ENCODE results near the gene VCAM1.
"Not testable (repeated sequence)": the region's sequence is repeated elsewhere in the genome, so short reads cannot be mapped to it uniquely, and the experiment has no call there.

VCAM1 gene

GRCh38 chr1:100778748-100779147, 59.2 kb downstream of the VCAM1 start:
- no peak for TF ChIP-seq ZNF274 (IDR thresholded peaks at IDR 0.05; ENCODE audit: low read depth, low read length)
- H3K4me3 ChIP-seq (ENCODE audit: low read length), result no peak overlapping the region

GRCh38 chr1:100780814-100781213, 61.3 kb downstream of the VCAM1 start:
- H3K4me3 ChIP-seq (ENCODE audit: low read length), result no peak overlapping the region
- TF ChIP-seq ZNF274 (IDR thresholded peaks at IDR 0.05; ENCODE audit: low read depth, low read length), result no peak

- H3K4me3 ChIP-seq (ENCODE audit: low read length), result not testable (repeated sequence)
Observed at GRCh38 chr1:100781728-100782127, 62.2 kb downstream of the VCAM1 start.

GRCh38 chr1:100782473-100783039, 63.0 kb downstream of the VCAM1 start:
- no peak overlapping the region for H3K4me3 ChIP-seq (ENCODE audit: low read length)
- no peak for TF ChIP-seq ZNF274 (IDR thresholded peaks at IDR 0.05; ENCODE audit: low read depth, low read length)

- no peak for TF ChIP-seq ZNF274 (IDR thresholded peaks at IDR 0.05; ENCODE audit: low read depth, low read length)
- H3K4me3 ChIP-seq (ENCODE audit: low read length), result no peak overlapping the region
Observed at GRCh38 chr1:100785470-100786052, 66.0 kb downstream of the VCAM1 start.

- TF ChIP-seq ZNF274 (IDR thresholded peaks at IDR 0.05; ENCODE audit: low read depth, low read length), result no peak
- H3K4me3 ChIP-seq (ENCODE audit: low read length), result no peak overlapping the region
Observed at GRCh38 chr1:100786870-100787269, 67.3 kb downstream of the VCAM1 start.

All from GM08714 (cell line).